ENCODE measurements around the gene KRT9. TPM values are rescaled to one million over a fixed set of nuclear protein-coding genes. Genes with fewer than 3 reads are reported as not detected.

The KRT9 gene
- polyA plus RNA-seq, 2 of the 4 experiments (the other 2 are of a cell fraction): not detected

GRCh38 chr17:41580244-41580575, 8.4 kb upstream of the KRT9 start:
- Histone ChIP-seq H3K4me1 (peaks cover 6% of the 10 kb centered on the region), H3K4me3 (no peak overlapping the region), H3K27ac (no peak overlapping the region), H3K4me2 (no peak overlapping the region), H3K9me3 (no peaks in the 10 kb centered on the region)
- TF ChIP-seq BCL3 (IDR thresholded peaks at IDR 0.05) (no peak), SREBF2 (IDR thresholded peaks at IDR 0.05) (no peak), RARB (CRISPR knock-in tag; IDR thresholded peaks at IDR 0.05) (no peak), ZC3H11A (IDR thresholded peaks at IDR 0.05) (no peak), JUN (IDR thresholded peaks at IDR 0.05) (no peak), HMGXB4 (CRISPR knock-in tag; IDR thresholded peaks at IDR 0.05; ENCODE audit: borderline replicate concordance) (no peak), RCOR1 (IDR thresholded peaks at IDR 0.05; ENCODE audit: low read depth, low read length) (no peak), MAFK (IDR thresholded peaks at IDR 0.05; ENCODE audit: partially characterized antibody) (no peak), CTCF (IDR thresholded peaks at IDR 0.05) (no peak), EHF (CRISPR knock-in tag; IDR thresholded peaks at IDR 0.05) (no peak), CEBPB (IDR thresholded peaks at IDR 0.05) (no peak), PBX3 (IDR thresholded peaks at IDR 0.05) (no peak), ZNF302 (CRISPR knock-in tag; IDR thresholded peaks at IDR 0.05) (no peak), EP300 (IDR thresholded peaks at IDR 0.05) (no peak), CBX2 (IDR thresholded peaks at IDR 0.05; ENCODE audit: borderline replicate concordance, low read depth) (no peak), NR3C1 (IDR thresholded peaks at IDR 0.05) (no peak)
- no peak for FAIRE-seq
- ChIA-PET POLR2A (interaction anchor here (1.0 kb wide), 1 partner anchor 68 kb away, joined by 7 read pairs; no protein-coding TSS in a partner anchor), CTCF (interaction anchor here (0.7 to 7.4 kb wide), 22 partner anchors 8 to 693 kb away, joined by 3 to 54 read pairs (median 6); no protein-coding TSS in a partner anchor)
- ATAC-seq: no peak
- WGBS (ENCODE audit: missing lambda C conversion rate): 53% methylated on average over 2 of the region's 2 CpGs
- DNase-seq (ENCODE audit: low read depth in 1 of 2, low spot score in 1 of 2): no peak

GRCh38 chr17:41579484-41580243, 7.8 kb upstream of the KRT9 start:
- ATAC-seq (peak; percentile 88 to 96), FAIRE-seq (peak; percentile 76), DNase-seq (ENCODE audit: low read depth in 1 of 2, low spot score in 1 of 2) (peak; percentile 87 to 98)
- 42% methylated on average over 18 of the region's 18 CpGs for WGBS (ENCODE audit: missing lambda C conversion rate)
- TF ChIP-seq RCOR1 (IDR thresholded peaks at IDR 0.05; ENCODE audit: low read depth, low read length) (no peak), SMC3 (IDR thresholded peaks at IDR 0.05) (peak; percentile 67), RAD21 (conservative IDR thresholded peaks at IDR 0.05 in 1 of 2, IDR thresholded peaks at IDR 0.05 in 1 of 2) (peak; percentile 64 to 81), ZNF302 (CRISPR knock-in tag; IDR thresholded peaks at IDR 0.05) (no peak), ZSCAN20 (CRISPR knock-in tag; IDR thresholded peaks at IDR 0.05) (no peak), USF2 (IDR thresholded peaks at IDR 0.05) (peak; percentile 77), PBX3 (IDR thresholded peaks at IDR 0.05) (no peak), CTCF (IDR thresholded peaks at IDR 0.05) (peak; percentile 69), JUN (IDR thresholded peaks at IDR 0.05) (no peak), NFE2L2 (conservative IDR thresholded peaks at IDR 0.05; ENCODE audit: low read length) (no peak), MAX (IDR thresholded peaks at IDR 0.05) (peak; percentile 52; the same call in 1 of the 2 replicates), CBX8 (IDR thresholded peaks at IDR 0.05) (no peak), EHF (CRISPR knock-in tag; IDR thresholded peaks at IDR 0.05) (no peak)
- Histone ChIP-seq H3K4me3 (no peak overlapping the region; the same call in 2 of the 3 replicates), H3K4me2 (peak overlapping the region; percentile 70), H3K27ac (peak overlapping the region; percentile 25 to 37; a peak in 3 of 6 replicates), H3K9me3 (no peaks in the 10 kb centered on the region), H3K4me1 (peaks cover 6% of the 10 kb centered on the region)
- ChIA-PET POLR2A (interaction anchor here (0.6 to 1.0 kb wide), 4 partner anchors 30 to 109 kb away, joined by 3 to 7 read pairs (median 4); partner anchors contain the start of gene EIF1), CTCF (interaction anchor here (0.6 to 3.1 kb wide), 27 partner anchors 8 to 825 kb away, joined by 3 to 44 read pairs (median 5); partner anchors contain the start of gene KRT35)

Measured in A549 (cell line).